PC-3 (cell line): ENCODE data around the gene SERPINB5. TPM values are rescaled to one million over a fixed set of nuclear protein-coding genes. Genes with fewer than 3 reads are reported as not detected.
A peak's percentile ranks its signal among the peaks of the same experiment; 100 is the strongest.

Experiments
- ATAC-seq: fragments of 200-7000 bp; cut with Tn5 transposase; 2 replicates; pipeline ENCODE4 v1.9.1; 2020; ENCODE audit warnings: mild to moderate bottlenecking, moderate library complexity
- BruUV-seq: library from RNA; stranded (reverse); fragments of 400-500 nt; replicated peaks from 2 replicates; lab custom pipeline; 2021; lab: Mats Ljungman, UMichigan
- CTCF ChIA-PET: fragments of 300-600 bp; sonication (Branson Sonifier 250); formaldehyde crosslinking; loops from one replicate; lab custom pipeline; 2022; ENCODE audit warnings: antibody characterized with exemption; lab: Charles Lee
- POLR2A ChIA-PET: fragments of 300-600 bp; sonication (Branson Sonifier 250); formaldehyde crosslinking; loops from one replicate; lab custom pipeline; 2022; ENCODE audit warnings: antibody characterized with exemption; ENCODE audit not compliant: unreplicated experiment; lab: Charles Lee
- DNase-seq: peaks from one replicate; pipeline ENCODE4 v3.0.0-alpha.2; 2015
- H2AFZ ChIP-seq: fragments of 300-600 bp; sonication (generic); 2 replicates; pipeline ENCODE4 v1.6.0; 2016; ENCODE audit warnings: antibody characterized with exemption, low read length
- H3F3A ChIP-seq: fragments of 300-600 bp; sonication (generic); one replicate; pipeline ENCODE4 v1.6.0; 2017; ENCODE audit warnings: antibody characterized with exemption, low read length, control low read depth, mild to moderate bottlenecking; ENCODE audit not compliant: unreplicated experiment
- H3K27ac ChIP-seq: fragments of 300-600 bp; sonication (generic); 2 replicates; pipeline ENCODE4 v1.5.1; 2016; ENCODE audit warnings: mild to moderate bottlenecking, low read length
- H3K27me3 ChIP-seq: fragments of 300-600 bp; sonication (generic); 2 replicates; pipeline ENCODE4 v1.6.1; 2016; ENCODE audit warnings: low read length, mixed read lengths
- H3K36me3 ChIP-seq: fragments of 300-600 bp; sonication (generic); 2 replicates; pipeline ENCODE4 v1.6.1; 2016; ENCODE audit warnings: low read depth, mixed run types, low read length, mixed read lengths
- H3K4me1 ChIP-seq: fragments of 300-600 bp; sonication (generic); 2 replicates; pipeline ENCODE4 v1.5.1; 2016; ENCODE audit warnings: low read length; ENCODE audit not compliant: insufficient read depth
- H3K4me2 ChIP-seq: fragments of 300-600 bp; sonication (generic); 2 replicates; pipeline ENCODE4 v1.6.0; 2016; ENCODE audit warnings: low read length
- H3K4me3 ChIP-seq: fragments of 300-600 bp; sonication (generic); 2 replicates; pipeline ENCODE4 v1.5.1; 2016; ENCODE audit warnings: mild to moderate bottlenecking, low read length, mixed read lengths
- H3K79me2 ChIP-seq: fragments of 300-600 bp; sonication (generic); 2 replicates; pipeline ENCODE4 v1.6.1; 2017; ENCODE audit warnings: low read length, mixed read lengths
- H3K9ac ChIP-seq: fragments of 300-600 bp; sonication (generic); 2 replicates; pipeline ENCODE4 v1.6.0; 2016; ENCODE audit warnings: mild to moderate bottlenecking, low read length
- H3K9me2 ChIP-seq: fragments of 300-600 bp; sonication (generic); replicated peaks from 2 replicates; pipeline ENCODE4 v1.6.1; 2016; ENCODE audit warnings: mixed run types, low read length, mixed read lengths
- H3K9me3 ChIP-seq: fragments of 300-600 bp; sonication (generic); 2 replicates; pipeline ENCODE4 v1.6.1; 2016; ENCODE audit warnings: low read length, mixed read lengths
- H4K20me1 ChIP-seq: fragments of 300-600 bp; sonication (generic); 2 replicates; pipeline ENCODE4 v1.6.1; 2016; ENCODE audit warnings: low read length, mixed read lengths
- CTCF ChIP-seq: fragments of 300-600 bp; sonication (generic); conservative IDR thresholded peaks from 2 replicates; pipeline ENCODE4 v1.5.1; 2017; ENCODE audit warnings: antibody characterized with exemption, low read depth, mild to moderate bottlenecking, low read length
- EZH2 ChIP-seq: fragments of 300-600 bp; sonication (generic); IDR thresholded peaks from one replicate; pipeline ENCODE4 v1.6.1; 2017; ENCODE audit warnings: antibody characterized with exemption, mild to moderate bottlenecking, low read length; ENCODE audit not compliant: unreplicated experiment
- EZH2phosphoT487 ChIP-seq: fragments of 300-600 bp; sonication (generic); IDR thresholded peaks from 2 replicates; pipeline ENCODE4 v1.6.1; 2018; ENCODE audit warnings: mild to moderate bottlenecking, antibody characterized with exemption, low read length, borderline replicate concordance
- intact Hi-C: fragments of 100-400 bp; cut with micrococcal nuclease; formaldehyde crosslinking; loops from 2 replicates; pipeline ENCODE4 v1.9.0; 2023
- total RNA-seq: library from RNA; depleted of rRNA; stranded (reverse); fragments of >200 nt; gene quantifications from 2 replicates; pipeline ENCODE4 v1.2.3, GENCODE V29; 2014

Gene SERPINB5
- total RNA-seq, 1 experiment from 2014 or later = 104 TPM

GRCh38 chr18:63518178-63519012 is 41.6 kb downstream of the SERPINB5 start:
- Histone ChIP-seq H3K79me2 (no peaks in the 10 kb centered on the region), H3K9me3 (no peaks in the 10 kb centered on the region), H3K36me3 (no peaks in the 10 kb centered on the region), H3K4me1 (peaks cover 8% of the 10 kb centered on the region; the same call in 1 of the 2 replicates), H3K27me3 (no peaks in the 10 kb centered on the region), H3K4me2 (peak overlapping the region; percentile 20; the same call in 1 of the 2 replicates), H3K4me3 (no peak overlapping the region), H3K27ac (no peak overlapping the region), H4K20me1 (no peaks in the 10 kb centered on the region), H2AFZ (peak overlapping the region; percentile 45), H3F3A (no peaks in the 10 kb centered on the region), H3K9me2 (no peaks in the 10 kb centered on the region), H3K9ac (peak overlapping the region; percentile 34)
- ATAC-seq = peak; percentile 97
- BruUV-seq = no TSS peak
- ChIA-PET POLR2A (no interaction called here), CTCF (interaction anchor here (0.6 to 2.1 kb wide), 8 partner anchors 60 to 325 kb away, joined by 4 to 30 read pairs (median 8); no protein-coding TSS in a partner anchor)
- DNase-seq = peak; percentile 91
- intact Hi-C loops = loop anchor here (1.0 to 2.0 kb wide), 6 partner anchors 60 to 418 kb away; no protein-coding TSS in a partner anchor
- TF ChIP-seq EZH2 (no peak), EZH2phosphoT487 (no peak), CTCF (peak; percentile 76)

- H3K79me2 ChIP-seq = no peaks in the 10 kb centered on the region
- H3K9ac ChIP-seq = no peak overlapping the region
- intact Hi-C loops = no loop called here
- DNase-seq (no peak), ATAC-seq (no peak)
- H3K27ac ChIP-seq = no peak overlapping the region
- no peaks in the 10 kb centered on the region for H3K9me2 ChIP-seq
- no TSS peak for BruUV-seq
- H3K4me2 ChIP-seq = no peak overlapping the region
- POLR2A ChIA-PET = interaction anchor here (0.6 kb wide), 1 partner anchor 222 kb away, joined by 29 read pairs; no protein-coding TSS in a partner anchor
- H3K4me3 ChIP-seq = no peak overlapping the region
- CTCF ChIA-PET = interaction anchor here (1.4 kb wide), 1 partner anchor 222 kb away, joined by 4 read pairs; no protein-coding TSS in a partner anchor
- H3K36me3 ChIP-seq = no peaks in the 10 kb centered on the region
- 0 out of 2 replicates have a peak overlapping the region, but pooled peaks have one; percentile 23 for H2AFZ ChIP-seq
- no peaks in the 10 kb centered on the region for H4K20me1 ChIP-seq
- no peaks in the 10 kb centered on the region for H3K27me3 ChIP-seq
- no peaks in the 10 kb centered on the region for H3K9me3 ChIP-seq
- TF ChIP-seq EZH2phosphoT487 = no peak
- no peak for TF ChIP-seq EZH2
- TF ChIP-seq CTCF = no peak
- H3K4me1 ChIP-seq = peaks cover 8% of the 10 kb centered on the region; the same call in 1 of the 2 replicates
- H3F3A ChIP-seq = no peaks in the 10 kb centered on the region
Measured at GRCh38 chr18:63520053-63520685, 43.4 kb downstream of the SERPINB5 start.
